Measurements from ENCODE around the gene SLC22A23.

GRCh38 chr6:3316331-3316730 is 140.5 kb downstream of the SLC22A23 start:
- no peak for TF ChIP-seq CTCF (conservative IDR thresholded peaks at IDR 0.05; ENCODE audit: low read length)
- TF ChIP-seq EZH2phosphoT487 (IDR thresholded peaks at IDR 0.05; ENCODE audit: borderline replicate concordance, low read depth, low read length) = no peak
